ENCODE data around the gene ACAA2. TPM values are rescaled to one million over a fixed set of nuclear protein-coding genes. Genes with fewer than 3 reads are reported as not detected.
"Not testable (repeated sequence)": the region's sequence is repeated elsewhere in the genome, so short reads cannot be mapped to it uniquely, and the experiment has no call there.

ACAA2 gene
- total RNA-seq, 4 donors from 2014 or later, result 47.9 to 63.4 (median 50.0) TPM

DNA sequence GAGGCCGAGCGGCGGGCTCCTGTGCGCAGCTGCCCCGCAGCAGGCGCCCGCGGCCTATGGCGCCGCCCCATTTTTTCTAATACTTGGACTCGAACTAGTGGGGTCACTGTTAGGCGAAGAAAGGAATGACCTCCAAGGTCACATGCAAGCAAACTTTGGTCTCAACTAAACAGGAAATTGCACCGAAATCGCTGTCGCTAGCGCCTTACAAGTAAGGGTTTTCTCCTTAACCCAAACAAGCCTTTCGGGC lies 339 bp downstream of the ACAA2 start:
- H3K9me3 ChIP-seq, result peaks cover 0 to 8% (median 1%) of the 10 kb centered on the region in 4 donors
- no peaks in the 10 kb centered on the region for H3K27me3 ChIP-seq
- peak overlapping the region; percentile 97 to 100 (median 98) for H3K27ac ChIP-seq
- peak overlapping the region; percentile 71 to 91 (median 82) for H3K4me3 ChIP-seq
- TF ChIP-seq, protein P1, sequence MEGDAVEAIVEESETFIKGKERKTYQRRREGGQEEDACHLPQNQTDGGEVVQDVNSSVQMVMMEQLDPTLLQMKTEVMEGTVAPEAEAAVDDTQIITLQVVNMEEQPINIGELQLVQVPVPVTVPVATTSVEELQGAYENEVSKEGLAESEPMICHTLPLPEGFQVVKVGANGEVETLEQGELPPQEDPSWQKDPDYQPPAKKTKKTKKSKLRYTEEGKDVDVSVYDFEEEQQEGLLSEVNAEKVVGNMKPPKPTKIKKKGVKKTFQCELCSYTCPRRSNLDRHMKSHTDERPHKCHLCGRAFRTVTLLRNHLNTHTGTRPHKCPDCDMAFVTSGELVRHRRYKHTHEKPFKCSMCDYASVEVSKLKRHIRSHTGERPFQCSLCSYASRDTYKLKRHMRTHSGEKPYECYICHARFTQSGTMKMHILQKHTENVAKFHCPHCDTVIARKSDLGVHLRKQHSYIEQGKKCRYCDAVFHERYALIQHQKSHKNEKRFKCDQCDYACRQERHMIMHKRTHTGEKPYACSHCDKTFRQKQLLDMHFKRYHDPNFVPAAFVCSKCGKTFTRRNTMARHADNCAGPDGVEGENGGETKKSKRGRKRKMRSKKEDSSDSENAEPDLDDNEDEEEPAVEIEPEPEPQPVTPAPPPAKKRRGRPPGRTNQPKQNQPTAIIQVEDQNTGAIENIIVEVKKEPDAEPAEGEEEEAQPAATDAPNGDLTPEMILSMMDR (IDR thresholded peaks at IDR 0.05), result no peak
- TF ChIP-seq EP300 (IDR thresholded peaks at IDR 0.05) (no peak), POLR2A (IDR thresholded peaks at IDR 0.05) (no peak)
- 0 to 1% methylated on average over 13 to 17 of the region's 17 CpGs for WGBS, 2 donors
- H3K4me1 ChIP-seq, result peaks cover 0 to 24% (median 10%) of the 10 kb centered on the region in 4 donors
- peak in 1 of 2 donors; percentile 28 for DNase-seq (ENCODE audit: low spot score in 2 of 2)
- peaks cover 0 to 8% (median 0%) of the 10 kb centered on the region in 3 donors for H3K36me3 ChIP-seq

DNA sequence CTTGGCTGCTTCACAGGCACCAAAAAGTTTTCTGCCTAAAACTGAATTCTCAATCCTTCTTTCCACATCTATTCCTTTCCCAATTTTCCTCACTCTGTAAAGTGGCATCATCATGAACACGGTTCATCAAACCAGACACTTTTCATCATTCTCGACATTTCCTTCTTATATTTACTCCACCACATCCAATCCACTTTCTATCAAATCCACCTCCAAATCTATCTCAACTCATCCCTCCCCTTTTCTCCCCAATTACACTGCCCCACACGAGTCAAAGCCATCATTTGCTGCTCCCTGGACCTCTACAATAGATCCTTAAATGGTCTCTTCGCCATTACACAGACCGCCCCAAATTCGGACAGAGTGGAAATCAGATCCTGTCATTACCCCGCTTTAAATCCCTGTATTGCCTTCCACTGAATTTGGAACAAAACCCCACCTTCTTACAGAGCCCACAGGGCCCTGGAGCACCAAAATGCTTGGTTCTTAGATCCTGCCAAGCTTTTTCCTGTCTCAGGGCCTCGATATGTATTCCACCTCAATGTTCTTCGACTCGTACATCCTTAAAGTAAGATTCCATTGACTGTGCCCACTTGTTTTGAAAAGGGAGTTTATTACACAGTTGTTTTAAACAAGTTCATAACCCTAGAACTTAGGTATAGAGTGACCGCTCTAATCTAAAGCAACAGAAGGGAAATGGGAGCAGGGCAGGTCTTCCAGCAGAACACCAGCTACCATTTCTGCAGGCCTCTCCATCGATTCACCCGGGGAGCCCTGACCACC lies 856 bp downstream of the ACAA2 start:
- DNase-seq (ENCODE audit: low spot score in 2 of 2), result no peak
- Histone ChIP-seq H3K27me3 (no peaks in the 10 kb centered on the region), H3K4me3 (peak overlapping the region; percentile 71 to 91 (median 82)), H3K27ac (peak overlapping the region; percentile 97 to 100 (median 98)), H3K36me3 (peaks cover 0 to 3% (median 0%) of the 10 kb centered on the region in 3 donors), H3K4me1 (peaks cover 0 to 24% (median 10%) of the 10 kb centered on the region in 4 donors), H3K9me3 (peaks cover 0 to 8% (median 1%) of the 10 kb centered on the region in 4 donors)
- TF ChIP-seq, protein P1 (IDR thresholded peaks at IDR 0.05), result no peak
- TF ChIP-seq EP300 (IDR thresholded peaks at IDR 0.05), result no peak
- TF ChIP-seq POLR2A (IDR thresholded peaks at IDR 0.05), result no peak
- WGBS, 2 donors, result 33 to 34% methylated on average over 13 of the region's 13 CpGs

DNA sequence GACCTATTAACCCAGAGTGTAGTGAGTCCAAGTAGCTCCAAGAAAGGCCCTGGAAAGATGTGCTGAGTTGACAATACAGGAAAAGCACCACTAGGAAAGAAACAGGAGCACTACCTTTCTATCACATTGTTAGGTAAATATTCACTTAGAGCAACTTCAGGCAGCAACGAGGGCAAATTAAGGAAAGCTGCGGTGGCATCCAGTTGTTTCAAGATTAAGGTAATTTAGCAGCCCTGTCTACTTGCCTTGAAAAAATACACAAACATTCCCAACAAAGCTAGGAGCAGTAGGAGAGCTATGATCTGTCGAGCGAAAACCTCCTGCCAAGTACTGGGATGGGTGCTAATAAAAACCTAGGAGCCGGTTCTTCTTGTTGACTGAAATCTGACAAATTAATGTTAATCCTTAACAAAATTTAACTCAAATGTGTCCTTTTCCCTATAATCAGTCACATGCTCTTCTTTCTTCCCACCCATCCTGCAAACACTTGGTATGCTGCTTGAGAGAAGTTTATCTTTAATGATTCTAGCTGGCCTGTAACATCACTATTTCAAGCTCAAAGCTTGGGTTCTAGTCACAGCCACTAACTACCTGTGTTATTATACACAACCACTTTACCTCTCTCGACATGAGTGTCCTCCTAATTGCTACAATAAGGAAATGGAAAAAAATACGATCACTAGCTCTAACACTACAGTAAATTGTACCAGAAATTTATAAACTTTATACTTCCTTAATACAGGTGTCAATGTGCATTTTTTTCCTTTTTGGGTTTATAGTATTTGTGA lies 2.0 kb downstream of the ACAA2 start:
- no peak for DNase-seq (ENCODE audit: low spot score in 2 of 2)
- no peaks in the 10 kb centered on the region for H3K27me3 ChIP-seq
- H3K4me3 ChIP-seq, result no peak overlapping the region
- peaks cover 0 to 24% (median 10%) of the 10 kb centered on the region in 4 donors for H3K4me1 ChIP-seq
- H3K36me3 ChIP-seq, result no peaks in the 10 kb centered on the region
- 58 to 61% methylated on average over 7 of the region's 7 CpGs for WGBS, 2 donors
- peak overlapping the region in 3 of 4 donors; percentile 2 to 100 (median 65) for H3K27ac ChIP-seq
- TF ChIP-seq EP300 (IDR thresholded peaks at IDR 0.05) (no peak), POLR2A (IDR thresholded peaks at IDR 0.05) (no peak)
- TF ChIP-seq, protein P1 (IDR thresholded peaks at IDR 0.05), result no peak
- H3K9me3 ChIP-seq, result peaks cover 0 to 8% (median 1%) of the 10 kb centered on the region in 4 donors

DNA sequence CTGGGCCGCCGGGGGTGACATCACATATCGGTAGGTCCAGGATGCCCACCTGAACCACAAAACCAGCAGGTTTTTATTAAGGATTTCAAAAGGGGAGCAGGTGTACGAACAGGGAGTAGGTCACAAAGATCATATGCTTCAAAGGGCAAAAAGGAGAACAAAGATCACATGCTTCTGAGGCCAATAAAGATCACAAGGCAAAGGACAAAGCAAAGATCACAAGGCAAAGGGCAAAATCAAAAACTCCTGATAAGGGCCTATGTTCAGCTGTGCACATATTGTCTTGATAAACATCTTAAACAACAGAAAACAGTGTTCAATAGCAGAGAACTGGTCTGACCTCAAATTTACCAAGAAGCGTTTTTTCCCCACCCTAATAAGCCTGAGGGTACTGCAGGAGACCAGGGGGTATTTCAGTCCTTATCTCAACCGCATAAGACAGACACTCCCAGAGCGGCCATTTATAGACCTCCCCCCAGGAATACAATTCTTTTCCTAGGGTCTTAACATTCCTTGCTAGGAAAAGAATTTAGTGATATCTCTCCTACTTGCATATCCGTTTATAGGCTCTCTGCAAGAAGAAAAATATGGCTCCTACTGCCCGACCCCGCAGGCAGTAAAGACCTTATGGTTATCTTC lies 4.7 kb downstream of the ACAA2 start:
- H3K9me3 ChIP-seq; H3K27me3 ChIP-seq; H3K36me3 ChIP-seq; H3K4me3 ChIP-seq; H3K27ac ChIP-seq; DNase-seq (ENCODE audit: low spot score in 2 of 2): not testable (repeated sequence)
- WGBS, 2 donors, result 95 to 96% methylated on average over 10 of the region's 10 CpGs
- H3K4me1 ChIP-seq, result peaks cover 0 to 18% (median 10%) of the 10 kb centered on the region in 4 donors

DNA sequence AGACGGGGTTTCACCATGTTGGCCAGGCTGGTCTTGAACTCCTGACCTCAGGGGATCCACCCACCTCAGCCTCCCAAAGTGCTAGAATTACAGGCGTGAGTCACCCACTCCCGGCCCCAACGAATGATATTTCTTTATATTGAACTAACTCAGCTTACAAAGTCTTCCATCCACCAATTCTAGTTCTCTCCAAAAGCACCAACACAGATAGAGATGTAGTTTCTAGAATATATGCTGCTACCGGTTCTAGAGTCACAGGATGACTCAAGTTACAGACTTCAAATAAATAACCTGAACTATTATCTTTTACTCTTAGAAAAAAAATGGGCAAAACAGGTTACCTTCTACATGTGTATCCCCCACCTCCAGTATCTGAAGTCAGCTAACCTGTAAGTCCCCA lies 9.2 kb downstream of the ACAA2 start:
- Histone ChIP-seq H3K9me3 (peaks cover 0 to 8% (median 1%) of the 10 kb centered on the region in 4 donors), H3K27me3 (no peaks in the 10 kb centered on the region)

More for the DNA sequence above, 9.2 kb downstream of the ACAA2 start:
- DNase-seq (ENCODE audit: low spot score in 2 of 2), result no peak
- Histone ChIP-seq H3K36me3 (peaks cover 0 to 21% (median 0%) of the 10 kb centered on the region in 3 donors), H3K4me1 (no peaks in the 10 kb centered on the region), H3K4me3 (no peak overlapping the region), H3K27ac (no peak overlapping the region)
- 88 to 95% methylated on average over 5 of the region's 5 CpGs for WGBS, 2 donors
- TF ChIP-seq EP300 (IDR thresholded peaks at IDR 0.05) (no peak), POLR2A (IDR thresholded peaks at IDR 0.05) (no peak)
- TF ChIP-seq, protein P1 (IDR thresholded peaks at IDR 0.05), result no peak
